ENCODE measurements around the gene PPP2R5A. TPM values are rescaled to one million over a fixed set of nuclear protein-coding genes. Genes with fewer than 3 reads are reported as not detected.

Gene PPP2R5A
- total RNA-seq, 2 experiments from 2014 or later: 32.9 to 34.3 TPM

DNA sequence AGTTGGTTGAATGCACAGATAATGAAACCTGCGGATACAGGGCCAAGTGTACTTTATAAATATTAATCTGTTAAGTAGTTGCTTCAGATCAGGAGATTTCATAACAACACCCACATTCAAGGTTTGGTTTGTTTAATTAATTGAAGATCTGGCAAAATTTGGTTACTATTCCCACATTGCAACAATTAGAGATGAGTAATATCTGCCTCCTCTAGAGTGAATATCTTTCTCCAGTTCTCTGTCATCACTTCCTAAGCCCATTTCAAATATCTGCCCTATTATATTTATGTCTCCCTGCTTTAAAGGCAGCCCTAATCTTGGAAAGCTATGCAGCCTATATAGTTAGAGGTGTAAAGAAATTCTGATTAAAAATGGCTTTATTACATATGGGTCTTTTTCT is 61.4 kb downstream of the PPP2R5A start:
- peaks cover 3% of the 10 kb centered on the region for H3K4me1 Mint-ChIP-seq
- no peaks in the 10 kb centered on the region for H3K27me3 Mint-ChIP-seq
- H3K27ac Mint-ChIP-seq: no peak overlapping the region
- H3K9me3 Mint-ChIP-seq: no peaks in the 10 kb centered on the region
- H3K36me3 Mint-ChIP-seq: peaks cover 5% of the 10 kb centered on the region
- H3K4me3 Mint-ChIP-seq: no peak overlapping the region
- no peak for DNase-seq

DNA sequence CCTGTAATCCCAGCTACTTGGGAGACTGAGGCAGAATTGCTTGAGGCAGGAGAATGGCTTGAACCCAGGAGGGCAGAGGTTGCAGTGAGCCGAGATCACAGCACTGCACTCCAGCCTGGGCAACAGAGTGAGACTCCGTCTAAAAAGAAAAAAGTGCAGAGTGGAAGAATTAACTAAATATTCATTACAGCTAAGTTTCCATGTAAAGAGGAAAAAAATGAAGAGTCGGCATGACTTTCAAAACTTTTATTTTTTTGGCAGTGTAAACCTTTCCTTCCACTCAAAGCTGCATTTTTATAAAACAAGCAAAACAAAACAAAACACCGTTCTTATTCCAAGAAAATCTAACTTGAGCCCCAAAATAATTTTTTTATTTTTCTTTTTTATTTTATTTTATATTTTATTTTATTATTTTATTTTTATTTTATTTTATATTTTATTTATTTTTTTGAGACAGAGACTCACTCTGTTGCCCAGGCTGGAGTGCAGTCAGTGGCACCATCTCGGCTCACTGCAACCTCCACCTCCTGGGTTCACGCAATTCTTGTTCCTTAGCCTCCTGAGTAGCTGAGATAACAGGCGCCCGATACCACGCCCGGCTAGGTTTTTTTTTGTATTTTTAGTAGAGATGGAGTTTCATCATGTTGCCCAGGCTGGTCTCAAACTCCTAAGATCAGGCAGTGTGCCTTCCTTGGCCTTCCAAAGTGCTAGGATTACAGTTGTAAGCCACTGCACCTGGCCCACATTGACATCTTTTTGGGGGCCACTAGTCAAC is 66.6 kb downstream of the PPP2R5A start:
- no peak for DNase-seq
- Mint-ChIP-seq H3K9me3 (no peaks in the 10 kb centered on the region), H3K27ac (no peak overlapping the region), H3K4me3 (no peak overlapping the region), H3K36me3 (peaks cover 8% of the 10 kb centered on the region), H3K4me1 (peaks cover under 1% of the 10 kb centered on the region), H3K27me3 (no peaks in the 10 kb centered on the region)

DNA sequence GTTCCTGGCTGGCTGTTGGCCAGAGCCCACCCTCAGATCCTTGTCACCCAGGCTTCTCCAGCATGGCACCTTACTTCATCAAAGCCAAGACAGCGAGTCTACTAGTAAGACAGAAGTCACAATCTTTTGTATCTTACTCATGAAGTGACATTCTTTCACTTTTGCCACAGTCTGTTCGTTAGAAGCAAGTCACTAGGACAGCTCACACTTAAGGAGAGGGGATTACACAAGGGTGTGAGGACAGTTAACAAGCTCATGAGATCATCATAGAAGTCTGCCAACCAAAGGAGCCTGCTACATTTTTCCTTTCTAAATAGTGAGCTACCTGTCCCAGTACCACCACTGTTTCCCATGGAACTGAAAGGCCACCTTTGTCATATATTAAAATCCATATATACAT is 68.0 kb downstream of the PPP2R5A start:
- Mint-ChIP-seq H3K27ac (no peak overlapping the region), H3K4me1 (no peaks in the 10 kb centered on the region), H3K36me3 (peaks cover 11% of the 10 kb centered on the region), H3K4me3 (no peak overlapping the region), H3K27me3 (no peaks in the 10 kb centered on the region), H3K9me3 (no peaks in the 10 kb centered on the region)
- no peak for DNase-seq

DNA sequence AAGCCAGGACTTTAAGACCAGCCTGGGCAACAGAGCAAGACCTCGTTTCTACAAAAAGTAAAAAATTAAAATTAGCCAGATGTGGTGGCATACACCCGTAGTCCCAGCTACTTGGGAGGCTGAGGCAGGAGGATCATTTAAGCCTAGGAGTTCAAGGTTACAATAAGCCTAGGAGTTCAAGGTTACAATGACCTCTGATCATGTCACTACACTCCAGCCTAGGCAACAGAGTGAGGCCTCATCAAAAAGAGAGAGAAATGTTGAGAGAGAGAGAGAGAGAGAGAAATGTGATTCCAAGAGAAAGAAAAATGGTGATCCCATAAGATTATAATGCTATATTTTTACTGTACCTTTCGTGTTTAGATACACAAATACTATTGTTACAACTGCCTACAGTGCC is 69.3 kb downstream of the PPP2R5A start:
- H3K4me3 Mint-ChIP-seq: no peak overlapping the region
- H3K27me3 Mint-ChIP-seq: no peaks in the 10 kb centered on the region
- no peak for DNase-seq
- H3K36me3 Mint-ChIP-seq: peaks cover 11% of the 10 kb centered on the region
- H3K27ac Mint-ChIP-seq: peak overlapping the region; percentile 30
- H3K9me3 Mint-ChIP-seq: no peaks in the 10 kb centered on the region
- peaks cover under 1% of the 10 kb centered on the region for H3K4me1 Mint-ChIP-seq

DNA sequence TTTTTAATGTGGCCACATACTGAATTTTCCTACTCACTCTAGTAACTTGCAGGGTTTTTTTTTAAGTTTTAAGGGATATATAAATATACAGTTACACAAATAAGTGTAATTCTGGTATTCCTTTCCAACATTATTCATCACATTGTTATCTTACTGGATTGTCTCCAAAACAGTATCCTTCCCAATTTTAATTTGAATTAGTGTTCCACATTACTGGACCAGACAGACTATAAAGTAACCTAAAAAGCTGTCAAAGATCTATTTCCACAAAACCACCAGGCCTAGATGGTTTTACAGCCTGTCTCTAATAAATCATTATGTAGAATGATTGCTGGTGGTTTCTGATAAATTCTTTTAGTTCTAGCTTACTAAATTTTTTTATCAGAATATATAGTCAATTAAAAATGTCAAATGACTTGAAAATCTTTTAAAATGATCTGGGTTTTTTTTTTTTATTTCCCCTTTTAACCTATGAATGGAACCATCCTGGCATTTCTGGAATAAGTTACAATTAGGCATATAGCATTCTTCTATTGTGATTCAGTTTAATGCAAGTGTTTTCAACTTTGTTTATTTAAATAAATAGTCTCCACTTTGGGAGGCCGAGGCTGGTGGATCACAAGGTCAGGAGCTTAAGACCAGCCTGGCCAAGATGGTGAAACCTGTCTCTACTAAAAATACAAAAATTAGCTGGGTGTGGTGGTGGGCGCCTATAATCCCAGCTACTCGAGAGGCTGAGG is 70.2 kb downstream of the PPP2R5A start:
- DNase-seq: no peak
- H3K36me3 Mint-ChIP-seq: peaks cover 11% of the 10 kb centered on the region
- no peak overlapping the region for H3K4me3 Mint-ChIP-seq
- H3K27me3 Mint-ChIP-seq: no peaks in the 10 kb centered on the region
- no peak overlapping the region for H3K27ac Mint-ChIP-seq
- H3K9me3 Mint-ChIP-seq: no peaks in the 10 kb centered on the region
- H3K4me1 Mint-ChIP-seq: peaks cover 10% of the 10 kb centered on the region

DNA sequence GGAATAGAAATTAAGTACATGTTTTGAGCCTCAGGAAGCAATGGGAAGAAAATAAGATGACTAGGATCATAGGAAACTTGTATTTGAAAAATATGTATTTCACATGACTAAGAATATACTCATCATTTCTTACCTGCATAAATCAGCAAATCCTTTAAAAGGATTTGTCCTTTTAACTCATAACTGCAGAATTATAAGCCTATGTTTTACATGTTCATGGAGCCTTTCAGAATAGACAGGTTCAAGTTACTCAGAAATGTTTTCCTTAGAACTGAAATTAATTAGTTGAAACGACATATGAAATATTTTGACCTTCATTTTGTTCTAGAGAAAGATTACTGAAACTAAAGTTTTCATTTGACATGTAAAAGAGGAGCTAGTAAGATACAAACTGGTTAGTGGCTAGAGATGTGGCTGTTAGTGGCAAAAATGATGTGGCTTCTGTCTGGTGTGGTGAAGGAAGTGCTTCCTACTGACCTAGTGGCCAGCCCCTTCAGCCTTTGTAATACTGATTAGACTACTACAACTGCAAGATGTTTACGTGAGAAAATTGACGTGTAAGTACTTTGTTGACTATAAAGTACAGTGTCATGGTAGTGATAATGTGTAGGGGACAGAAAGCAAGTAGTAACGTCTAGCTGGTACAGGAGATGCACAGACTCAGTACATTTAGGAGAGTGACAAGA is 74.7 kb downstream of the PPP2R5A start:
- H3K9me3 Mint-ChIP-seq: no peaks in the 10 kb centered on the region
- H3K27ac Mint-ChIP-seq: peak overlapping the region; percentile 66
- H3K4me3 Mint-ChIP-seq: no peak overlapping the region
- no peak for DNase-seq
- H3K36me3 Mint-ChIP-seq: peaks cover 8% of the 10 kb centered on the region
- no peaks in the 10 kb centered on the region for H3K27me3 Mint-ChIP-seq
- H3K4me1 Mint-ChIP-seq: peaks cover 12% of the 10 kb centered on the region

DNA sequence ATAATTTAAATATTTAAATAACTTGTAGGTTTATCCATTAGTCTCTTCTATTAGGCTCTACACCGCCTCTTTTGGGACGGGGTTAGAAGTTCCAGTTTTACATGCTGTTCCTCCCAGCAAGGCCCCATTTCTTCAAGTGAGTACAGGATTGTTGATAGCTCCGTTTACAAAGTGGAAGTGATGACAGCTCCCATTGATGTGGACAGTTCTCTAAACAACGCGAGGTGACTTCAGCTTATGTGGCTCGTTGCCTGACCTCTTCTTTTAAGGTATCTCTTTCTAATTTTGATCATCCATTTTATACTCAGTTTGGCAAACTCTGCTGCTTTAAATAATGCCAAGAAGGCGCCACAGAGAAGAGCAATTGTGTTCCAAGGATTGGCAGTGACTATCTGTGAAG is 79.8 kb downstream of the PPP2R5A start:
- no peaks in the 10 kb centered on the region for H3K27me3 Mint-ChIP-seq
- H3K4me3 Mint-ChIP-seq: no peak overlapping the region
- peaks cover 24% of the 10 kb centered on the region for H3K36me3 Mint-ChIP-seq
- no peak overlapping the region for H3K27ac Mint-ChIP-seq
- H3K4me1 Mint-ChIP-seq: peaks cover 8% of the 10 kb centered on the region
- H3K9me3 Mint-ChIP-seq: peaks cover 2% of the 10 kb centered on the region
- DNase-seq: no peak

DNA sequence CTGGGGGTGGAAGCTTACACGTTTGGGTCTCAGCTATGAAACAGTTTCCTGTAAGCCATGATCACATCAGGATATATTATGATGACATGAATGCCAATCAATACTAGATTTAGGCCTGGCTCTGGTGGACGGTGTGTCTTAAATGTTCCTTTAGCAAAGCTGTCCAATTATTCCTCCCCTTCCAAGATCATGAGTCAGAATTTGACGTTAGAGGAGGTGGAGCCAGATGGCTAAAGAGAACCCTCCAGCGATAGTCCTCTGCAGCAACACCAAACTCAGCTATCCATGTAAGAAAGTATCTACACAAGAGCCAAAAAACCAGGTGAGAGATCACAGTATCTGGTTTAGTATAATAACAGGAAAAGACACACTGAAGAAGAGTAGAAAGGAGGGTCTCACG is 81.7 kb downstream of the PPP2R5A start:
- H3K27ac Mint-ChIP-seq: no peak overlapping the region
- peaks cover 36% of the 10 kb centered on the region for H3K36me3 Mint-ChIP-seq
- peaks cover 2% of the 10 kb centered on the region for H3K9me3 Mint-ChIP-seq
- peaks cover 1% of the 10 kb centered on the region for H3K4me1 Mint-ChIP-seq
- no peak overlapping the region for H3K4me3 Mint-ChIP-seq
- no peak for DNase-seq
- H3K27me3 Mint-ChIP-seq: no peaks in the 10 kb centered on the region

DNA sequence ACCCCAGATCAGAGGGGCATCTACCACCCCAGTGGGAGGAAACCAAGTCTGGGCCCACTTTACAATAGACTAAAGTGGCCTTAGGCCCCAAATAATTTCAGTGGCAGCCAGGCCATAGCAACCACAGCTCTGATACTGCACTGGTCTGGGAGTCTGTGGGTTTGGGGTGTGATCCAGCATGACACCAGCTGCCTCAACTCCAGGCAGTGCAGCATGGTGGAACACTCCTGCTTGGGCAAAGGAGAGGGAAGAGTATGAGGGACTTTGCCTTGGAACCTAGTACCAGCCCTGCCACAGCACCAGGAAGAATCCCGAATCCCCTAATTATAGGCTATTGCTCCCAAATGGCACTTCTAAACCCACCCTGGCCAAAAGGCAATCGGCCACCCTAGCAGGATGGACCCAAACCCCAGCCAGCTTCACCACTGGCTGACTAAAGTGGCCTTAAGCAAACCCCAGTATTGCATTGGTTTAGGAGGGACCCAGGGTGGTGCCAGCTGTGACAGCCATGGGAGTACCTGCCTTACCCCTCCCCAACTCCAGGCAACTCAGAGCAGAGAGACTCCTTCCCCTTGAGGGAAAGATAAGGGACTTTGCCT is 82.4 kb downstream of the PPP2R5A start:
- no peaks in the 10 kb centered on the region for H3K27me3 Mint-ChIP-seq
- H3K4me3 Mint-ChIP-seq: no peak overlapping the region
- no peak for DNase-seq
- H3K27ac Mint-ChIP-seq: no peak overlapping the region
- H3K4me1 Mint-ChIP-seq: peaks cover 1% of the 10 kb centered on the region
- peaks cover 42% of the 10 kb centered on the region for H3K36me3 Mint-ChIP-seq
- H3K9me3 Mint-ChIP-seq: peaks cover 8% of the 10 kb centered on the region

DNA sequence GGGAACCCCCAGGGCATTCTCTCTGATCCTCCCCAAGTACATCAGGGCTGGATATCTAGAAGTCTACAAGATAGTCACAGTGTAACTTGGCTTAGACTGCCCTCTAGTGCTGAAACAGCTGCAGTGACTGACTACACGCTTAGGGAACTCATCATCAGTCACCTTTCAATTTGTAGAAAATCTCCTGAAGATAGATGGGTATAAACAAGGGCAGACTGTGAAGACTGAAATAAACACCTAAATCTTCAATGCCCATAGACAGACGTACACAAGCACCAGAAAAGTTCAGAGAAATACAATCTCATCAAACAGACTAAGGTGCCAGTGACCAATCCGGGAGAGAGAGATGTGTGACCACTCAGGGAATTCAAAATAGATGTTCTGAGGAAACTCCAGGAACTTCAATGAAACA is 82.9 kb downstream of the PPP2R5A start:
- no peak overlapping the region for H3K4me3 Mint-ChIP-seq
- H3K36me3 Mint-ChIP-seq: peaks cover 47% of the 10 kb centered on the region
- peaks cover 1% of the 10 kb centered on the region for H3K4me1 Mint-ChIP-seq
- peak; percentile 21 for DNase-seq
- no peak overlapping the region for H3K27ac Mint-ChIP-seq
- no peaks in the 10 kb centered on the region for H3K27me3 Mint-ChIP-seq
- peaks cover 8% of the 10 kb centered on the region for H3K9me3 Mint-ChIP-seq

DNA sequence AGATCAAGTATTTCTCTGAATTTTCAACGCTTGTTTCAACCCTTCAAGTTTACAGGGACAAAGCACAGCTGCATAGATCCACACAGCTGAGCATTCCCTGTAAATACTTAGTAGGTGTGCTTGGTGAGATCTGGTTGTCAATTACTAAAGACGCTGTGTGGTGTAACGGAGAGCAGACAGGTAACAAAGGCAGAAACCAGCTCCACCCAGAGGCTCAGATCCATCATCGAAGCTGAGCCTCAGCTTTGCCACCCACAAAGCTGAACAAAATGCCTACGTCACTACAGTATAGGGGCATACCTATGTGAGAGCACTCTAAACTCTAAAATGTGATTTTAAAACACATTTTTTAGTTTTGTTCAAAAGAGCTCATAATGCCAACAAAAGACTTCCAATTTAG is 90.8 kb downstream of the PPP2R5A start:
- H3K4me3 Mint-ChIP-seq: no peak overlapping the region
- no peak for DNase-seq
- peaks cover 51% of the 10 kb centered on the region for H3K36me3 Mint-ChIP-seq
- H3K27ac Mint-ChIP-seq: peak overlapping the region; percentile 60
- H3K9me3 Mint-ChIP-seq: peaks cover 10% of the 10 kb centered on the region
- H3K4me1 Mint-ChIP-seq: peaks cover under 1% of the 10 kb centered on the region
- H3K27me3 Mint-ChIP-seq: no peaks in the 10 kb centered on the region

DNA sequence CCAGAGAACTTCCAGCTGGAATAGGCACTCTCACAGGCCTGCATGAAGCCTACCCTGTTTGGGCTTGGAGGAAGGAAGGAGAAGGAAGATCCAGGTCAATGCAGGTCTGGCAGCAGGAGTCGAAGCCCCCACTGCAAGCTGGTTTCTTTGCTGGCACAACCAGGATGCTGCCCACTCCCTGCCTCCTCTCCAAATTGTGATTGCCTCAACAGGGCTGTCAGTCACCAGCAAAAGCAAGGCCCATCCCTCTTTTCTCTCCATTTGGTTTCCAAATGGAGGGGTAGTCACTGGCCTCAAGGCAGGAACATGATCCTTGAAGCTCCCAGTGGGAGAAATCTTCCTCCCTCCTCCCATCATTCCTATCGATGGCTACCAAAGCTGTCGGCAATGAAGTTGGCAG is 92.4 kb downstream of the PPP2R5A start:
- no peak for DNase-seq
- peaks cover 36% of the 10 kb centered on the region for H3K36me3 Mint-ChIP-seq
- peaks cover 2% of the 10 kb centered on the region for H3K4me1 Mint-ChIP-seq
- no peak overlapping the region for H3K27ac Mint-ChIP-seq
- H3K9me3 Mint-ChIP-seq: peaks cover 4% of the 10 kb centered on the region
- no peaks in the 10 kb centered on the region for H3K27me3 Mint-ChIP-seq
- H3K4me3 Mint-ChIP-seq: no peak overlapping the region

DNA sequence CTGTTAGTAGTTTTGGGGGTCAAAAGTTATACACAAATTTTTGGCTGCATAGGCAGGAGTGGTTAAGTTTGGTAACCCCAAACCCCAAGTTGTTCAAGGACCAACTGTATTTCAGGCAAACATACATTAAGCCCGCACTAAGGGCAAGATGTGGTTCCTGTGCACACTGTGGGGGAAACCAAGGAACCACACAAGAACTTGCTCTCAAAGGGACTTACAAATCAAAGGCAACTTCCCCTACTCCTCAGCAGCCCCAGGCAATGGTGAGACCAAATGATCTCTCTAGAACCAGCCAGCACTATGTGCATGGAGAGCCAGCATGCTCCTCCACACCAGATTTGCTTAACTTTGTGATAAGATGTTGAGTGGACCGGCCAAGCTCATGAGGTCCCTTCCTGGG is 94.2 kb downstream of the PPP2R5A start:
- H3K27me3 Mint-ChIP-seq: no peaks in the 10 kb centered on the region
- no peak overlapping the region for H3K4me3 Mint-ChIP-seq
- no peaks in the 10 kb centered on the region for H3K9me3 Mint-ChIP-seq
- DNase-seq: no peak
- no peak overlapping the region for H3K27ac Mint-ChIP-seq
- peaks cover 20% of the 10 kb centered on the region for H3K36me3 Mint-ChIP-seq
- H3K4me1 Mint-ChIP-seq: peaks cover 2% of the 10 kb centered on the region

DNA sequence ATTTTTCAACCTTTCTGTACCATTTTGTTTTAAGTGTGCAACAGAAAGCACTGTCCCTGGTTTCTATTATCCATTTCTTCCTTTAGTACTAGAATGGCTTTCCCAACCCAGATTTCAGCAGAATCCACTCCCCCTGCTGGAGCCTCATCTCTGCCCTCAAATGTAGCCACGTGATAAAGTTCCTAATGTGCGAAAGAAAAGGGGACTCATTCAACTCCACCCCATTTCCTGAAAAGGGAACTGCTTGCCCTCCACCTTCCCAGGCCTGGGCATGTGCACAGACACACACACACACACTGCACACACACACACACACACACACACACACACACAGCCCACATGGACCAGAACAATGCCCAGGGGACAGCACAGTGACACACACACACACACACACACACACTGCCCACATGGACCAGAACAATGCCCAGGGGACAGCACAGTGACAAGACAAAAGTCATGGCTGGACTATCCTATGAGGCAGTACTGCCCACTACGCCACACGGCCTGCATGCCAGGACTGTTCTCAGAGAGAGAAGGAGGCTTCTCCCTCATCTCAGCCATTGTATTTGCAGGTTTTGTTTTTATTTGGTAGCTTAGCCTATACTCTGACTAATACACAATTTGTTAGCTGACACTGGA is 96.3 kb downstream of the PPP2R5A start:
- Mint-ChIP-seq H3K4me3 (no peak overlapping the region), H3K27ac (no peak overlapping the region), H3K36me3 (peaks cover 22% of the 10 kb centered on the region), H3K9me3 (no peaks in the 10 kb centered on the region), H3K4me1 (peaks cover 2% of the 10 kb centered on the region), H3K27me3 (no peaks in the 10 kb centered on the region)
- no peak for DNase-seq

DNA sequence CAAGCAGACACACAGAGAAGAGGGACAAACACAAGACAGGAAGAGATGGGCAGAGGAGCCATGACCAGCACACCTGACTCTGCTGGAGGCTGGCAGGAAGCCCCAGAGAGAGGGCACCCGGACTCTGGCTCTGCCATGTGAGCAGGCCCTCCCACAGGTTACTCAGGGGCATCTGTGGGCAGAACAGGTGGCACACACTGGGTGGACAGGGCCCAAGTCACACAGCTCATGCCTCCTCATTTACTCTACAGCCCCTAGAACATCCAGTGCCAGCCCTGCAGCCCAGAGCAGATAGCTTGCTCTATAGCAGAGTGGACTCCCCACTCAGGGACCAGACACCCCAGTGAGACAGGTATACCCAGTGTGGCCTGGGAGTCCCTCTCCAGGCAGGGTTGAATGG is 100.8 kb downstream of the PPP2R5A start:
- peaks cover under 1% of the 10 kb centered on the region for H3K4me1 Mint-ChIP-seq
- H3K4me3 Mint-ChIP-seq: no peak overlapping the region
- no peak for DNase-seq
- peaks cover 7% of the 10 kb centered on the region for H3K9me3 Mint-ChIP-seq
- H3K36me3 Mint-ChIP-seq: peaks cover 35% of the 10 kb centered on the region
- no peak overlapping the region for H3K27ac Mint-ChIP-seq
- no peaks in the 10 kb centered on the region for H3K27me3 Mint-ChIP-seq
